Esophagus muscularis mucosa (tissue), 3 donors: ENCODE measurements around the gene RHPN2.

ENCODE experiments used
- CTCF ChIP-seq, 3 experiments: fragments of 200-600 bp in 2 of 3; fragments of 450-650 bp in 1 of 3; sonication (generic) in 2 of 3; IDR thresholded peaks; one replicate each; pipeline ENCODE4 v1.5.1; 2017 to 2019; ENCODE audit warnings: antibody characterized with exemption in 3 of 3, mild to moderate bottlenecking in 2 of 3, moderate library complexity in 1 of 3
- POLR2A ChIP-seq: fragments of 450-650 bp; IDR thresholded peaks from one replicate; pipeline ENCODE4 v1.6.1; 2017; ENCODE audit warnings: antibody characterized with exemption, moderate library complexity, mild to moderate bottlenecking, low read depth
- POLR2AphosphoS5 ChIP-seq, 2 donors: sonication (generic); formaldehyde crosslinking; IDR thresholded peaks; one replicate each; pipeline ENCODE4 v1.6.1; 2017; ENCODE audit warnings: antibody characterized with exemption in 2 of 2

GRCh38 chr19:33086955-33087354 lies 22.3 kb upstream of the RHPN2 start:
- TF ChIP-seq CTCF (IDR thresholded peaks at IDR 0.05) = no peak
- TF ChIP-seq POLR2A = no peak
- TF ChIP-seq POLR2AphosphoS5 (IDR thresholded peaks at IDR 0.05) = no peak
